ENCODE results near the gene TTI1.

TTI1 gene

GRCh38 chr20:37938181-37938750 lies 95.0 kb downstream of the TTI1 start:
- no peak for DNase-seq
- H2BK5ac ChIP-seq (ENCODE audit: low read length) = no peak overlapping the region
- no peak overlapping the region for H3K4me2 ChIP-seq (ENCODE audit: low read length)
- no peak overlapping the region for H4K8ac ChIP-seq (ENCODE audit: low read depth, low read length)
- H3K79me2 ChIP-seq (ENCODE audit: control insufficient read depth, insufficient read depth, low read length) = no peaks in the 10 kb centered on the region
- WGBS (ENCODE audit: extremely low coverage, insufficient coverage, low lambda C conversion rate) = no CpG with 5 or more reads among the region's 12 CpGs
- no peak overlapping the region for H3K9ac ChIP-seq (ENCODE audit: low read length)
- no peaks in the 10 kb centered on the region for H3K36me3 ChIP-seq (ENCODE audit: control insufficient read depth, insufficient read depth, low read length)
- no peak overlapping the region for H4K5ac ChIP-seq (ENCODE audit: low read length)
- no peak overlapping the region for H2BK120ac ChIP-seq (ENCODE audit: low read depth, low read length)
- H3K56ac ChIP-seq (ENCODE audit: low read length) = peak overlapping the region; percentile 22
- H3K4ac ChIP-seq (ENCODE audit: low read depth, low read length) = no peak overlapping the region
- H3K18ac ChIP-seq (ENCODE audit: low read length) = no peak overlapping the region
- H3K79me1 ChIP-seq (ENCODE audit: low read length) = no peaks in the 10 kb centered on the region
- no peak overlapping the region for H3K27ac ChIP-seq (ENCODE audit: low read depth, low read length)
- no peaks in the 10 kb centered on the region for H3K27me3 ChIP-seq (ENCODE audit: insufficient read depth, low read length, poor library complexity)
- no peak overlapping the region for H2BK15ac ChIP-seq (replicated peaks; ENCODE audit: low read depth)
- H2AK5ac ChIP-seq (ENCODE audit: low read length) = no peak overlapping the region
- H3K4me1 ChIP-seq (ENCODE audit: control insufficient read depth, low read depth, low read length) = peaks cover 6% of the 10 kb centered on the region
- H3K4me3 ChIP-seq (ENCODE audit: low read length) = no peak overlapping the region
- no peak overlapping the region for H3K23ac ChIP-seq (ENCODE audit: low read length)

- Histone ChIP-seq H3K4me1 (ENCODE audit: control insufficient read depth, low read depth, low read length) (peaks cover 12% of the 10 kb centered on the region), H2AK5ac (ENCODE audit: low read length) (no peak overlapping the region), H3K4me2 (ENCODE audit: low read length) (no peak overlapping the region), H3K4ac (ENCODE audit: low read depth, low read length) (no peak overlapping the region), H3K56ac (ENCODE audit: low read length) (no peak overlapping the region), H3K9ac (ENCODE audit: low read length) (no peak overlapping the region), H3K27me3 (ENCODE audit: insufficient read depth, low read length, poor library complexity) (no peaks in the 10 kb centered on the region), H3K23ac (ENCODE audit: low read length) (no peak overlapping the region), H2BK15ac (replicated peaks; ENCODE audit: low read depth) (no peak overlapping the region), H3K18ac (ENCODE audit: low read length) (no peak overlapping the region), H3K27ac (ENCODE audit: low read depth, low read length) (no peak overlapping the region), H3K36me3 (ENCODE audit: control insufficient read depth, insufficient read depth, low read length) (no peaks in the 10 kb centered on the region), H4K5ac (ENCODE audit: low read length) (no peak overlapping the region), H2BK5ac (ENCODE audit: low read length) (no peak overlapping the region), H3K79me2 (ENCODE audit: control insufficient read depth, insufficient read depth, low read length) (no peaks in the 10 kb centered on the region), H3K4me3 (ENCODE audit: low read length) (no peak overlapping the region), H2BK120ac (ENCODE audit: low read depth, low read length) (no peak overlapping the region), H4K8ac (ENCODE audit: low read depth, low read length) (no peak overlapping the region), H3K79me1 (ENCODE audit: low read length) (no peaks in the 10 kb centered on the region)
- DNase-seq = no peak
- no CpG with 5 or more reads among the region's 4 CpGs for WGBS (ENCODE audit: extremely low coverage, insufficient coverage, low lambda C conversion rate)
Measured at GRCh38 chr20:37937686-37938085, 95.6 kb downstream of the TTI1 start.

- WGBS (ENCODE audit: extremely low coverage, insufficient coverage, low lambda C conversion rate) = no CpG with 5 or more reads among the region's 8 CpGs
- Histone ChIP-seq H3K18ac (ENCODE audit: low read length) (no peak overlapping the region), H3K79me2 (ENCODE audit: control insufficient read depth, insufficient read depth, low read length) (no peaks in the 10 kb centered on the region)
Measured at GRCh38 chr20:37936451-37936850, 96.8 kb downstream of the TTI1 start.

GRCh38 chr20:37936041-37936440 lies 97.2 kb downstream of the TTI1 start:
- H3K27ac ChIP-seq (ENCODE audit: low read depth, low read length) = no peak overlapping the region
- no peak for DNase-seq
- no peaks in the 10 kb centered on the region for H3K36me3 ChIP-seq (ENCODE audit: control insufficient read depth, insufficient read depth, low read length)
- no peak overlapping the region for H2BK120ac ChIP-seq (ENCODE audit: low read depth, low read length)
- H3K18ac ChIP-seq (ENCODE audit: low read length) = no peak overlapping the region
- no peak overlapping the region for H4K5ac ChIP-seq (ENCODE audit: low read length)
- H3K79me1 ChIP-seq (ENCODE audit: low read length) = no peaks in the 10 kb centered on the region
- no peak overlapping the region for H3K9ac ChIP-seq (ENCODE audit: low read length)
- WGBS (ENCODE audit: extremely low coverage, insufficient coverage, low lambda C conversion rate) = no CpG with 5 or more reads among the region's 10 CpGs
- H4K8ac ChIP-seq (ENCODE audit: low read depth, low read length) = no peak overlapping the region
- peaks cover 14% of the 10 kb centered on the region for H3K4me1 ChIP-seq (ENCODE audit: control insufficient read depth, low read depth, low read length)
- no peak overlapping the region for H3K4me2 ChIP-seq (ENCODE audit: low read length)
- no peak overlapping the region for H3K56ac ChIP-seq (ENCODE audit: low read length)
- H3K4me3 ChIP-seq (ENCODE audit: low read length) = no peak overlapping the region
- H3K27me3 ChIP-seq (ENCODE audit: insufficient read depth, low read length, poor library complexity) = no peaks in the 10 kb centered on the region
- H3K4ac ChIP-seq (ENCODE audit: low read depth, low read length) = no peak overlapping the region
- H2AK5ac ChIP-seq (ENCODE audit: low read length) = no peak overlapping the region
- H2BK15ac ChIP-seq (replicated peaks; ENCODE audit: low read depth) = no peak overlapping the region
- H3K79me2 ChIP-seq (ENCODE audit: control insufficient read depth, insufficient read depth, low read length) = no peaks in the 10 kb centered on the region
- no peak overlapping the region for H2BK5ac ChIP-seq (ENCODE audit: low read length)
- H3K23ac ChIP-seq (ENCODE audit: low read length) = no peak overlapping the region

More at GRCh38 chr20:37936451-37936850, 96.8 kb downstream of the TTI1 start:
- Histone ChIP-seq H2BK5ac (ENCODE audit: low read length) (no peak overlapping the region), H3K4ac (ENCODE audit: low read depth, low read length) (no peak overlapping the region), H2BK15ac (replicated peaks; ENCODE audit: low read depth) (no peak overlapping the region), H3K56ac (ENCODE audit: low read length) (no peak overlapping the region), H3K36me3 (ENCODE audit: control insufficient read depth, insufficient read depth, low read length) (no peaks in the 10 kb centered on the region), H3K27ac (ENCODE audit: low read depth, low read length) (no peak overlapping the region), H3K4me1 (ENCODE audit: control insufficient read depth, low read depth, low read length) (peaks cover 14% of the 10 kb centered on the region), H3K9ac (ENCODE audit: low read length) (no peak overlapping the region), H4K5ac (ENCODE audit: low read length) (no peak overlapping the region), H3K79me1 (ENCODE audit: low read length) (no peaks in the 10 kb centered on the region), H2AK5ac (ENCODE audit: low read length) (no peak overlapping the region), H3K4me3 (ENCODE audit: low read length) (no peak overlapping the region), H3K4me2 (ENCODE audit: low read length) (no peak overlapping the region), H2BK120ac (ENCODE audit: low read depth, low read length) (no peak overlapping the region), H4K8ac (ENCODE audit: low read depth, low read length) (no peak overlapping the region), H3K23ac (ENCODE audit: low read length) (no peak overlapping the region), H3K27me3 (ENCODE audit: insufficient read depth, low read length, poor library complexity) (no peaks in the 10 kb centered on the region)
- DNase-seq = no peak

- Histone ChIP-seq H3K4me3 (ENCODE audit: low read length) (no peak overlapping the region), H3K27me3 (ENCODE audit: insufficient read depth, low read length, poor library complexity) (no peaks in the 10 kb centered on the region), H3K56ac (ENCODE audit: low read length) (no peak overlapping the region), H3K23ac (ENCODE audit: low read length) (no peak overlapping the region), H3K18ac (ENCODE audit: low read length) (no peak overlapping the region), H2BK15ac (replicated peaks; ENCODE audit: low read depth) (no peak overlapping the region), H3K4ac (ENCODE audit: low read depth, low read length) (no peak overlapping the region), H3K27ac (ENCODE audit: low read depth, low read length) (no peak overlapping the region), H4K5ac (ENCODE audit: low read length) (no peak overlapping the region), H3K79me2 (ENCODE audit: control insufficient read depth, insufficient read depth, low read length) (no peaks in the 10 kb centered on the region), H3K79me1 (ENCODE audit: low read length) (no peaks in the 10 kb centered on the region), H2BK5ac (ENCODE audit: low read length) (no peak overlapping the region), H2BK120ac (ENCODE audit: low read depth, low read length) (no peak overlapping the region), H3K4me2 (ENCODE audit: low read length) (no peak overlapping the region), H4K8ac (ENCODE audit: low read depth, low read length) (no peak overlapping the region), H2AK5ac (ENCODE audit: low read length) (no peak overlapping the region), H3K9ac (ENCODE audit: low read length) (no peak overlapping the region), H3K4me1 (ENCODE audit: control insufficient read depth, low read depth, low read length) (peaks cover 14% of the 10 kb centered on the region), H3K36me3 (ENCODE audit: control insufficient read depth, insufficient read depth, low read length) (no peaks in the 10 kb centered on the region)
- WGBS (ENCODE audit: extremely low coverage, insufficient coverage, low lambda C conversion rate) = no CpG with 5 or more reads among the region's 7 CpGs
- DNase-seq = no peak
Measured at GRCh38 chr20:37935435-37935834, 97.8 kb downstream of the TTI1 start.
